Dedifferentiated amniotic fluid mesenchymal stem cell (primary cell): ENCODE data around the gene PHC3.

ENCODE experiments used
- DNase-seq: peaks from one replicate; pipeline ENCODE4 v3.0.0-alpha.2; 2016; ENCODE audit errors: extremely low spot score

PHC3 gene

DNA sequence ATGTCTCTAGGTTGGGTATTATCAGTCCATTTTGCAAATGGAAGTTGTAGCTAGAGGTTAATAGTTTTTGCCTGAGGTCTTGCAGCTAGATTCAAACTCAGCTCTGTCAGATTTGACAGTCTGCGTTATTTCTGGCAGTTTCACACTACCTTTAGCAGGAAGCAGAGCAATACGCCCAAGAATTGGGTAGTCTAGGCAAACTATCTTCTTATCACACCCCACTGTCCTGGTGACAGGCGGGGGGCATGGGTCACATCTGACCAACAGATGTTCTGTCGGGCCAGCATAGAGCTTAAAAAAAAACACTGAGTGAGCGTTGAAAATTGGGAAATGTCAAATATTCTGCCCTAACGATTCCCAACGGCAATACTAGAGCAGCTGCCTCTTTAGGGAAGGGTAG, 138.0 kb downstream of the PHC3 start:
- DNase-seq = no peak

- DNase-seq = no peak
Measured at GRCh38 chr3:170040418-170040817, 141.1 kb downstream of the PHC3 start.

GRCh38 chr3:170038434-170039110, 143.0 kb downstream of the PHC3 start:
- DNase-seq = no peak
